Parathyroid adenoma (tissue), 2 donors: ENCODE measurements around the gene SAAL1.

Experiments used
- H2AFZ ChIP-seq: fragments of 300-600 bp; sonication (generic); one replicate; pipeline ENCODE4 v1.7.0; 2017; ENCODE audit warnings: antibody characterized with exemption, mild to moderate bottlenecking
- H3K27ac ChIP-seq: fragments of 300-600 bp; sonication (generic); one replicate; pipeline ENCODE4 v1.7.0; 2017
- H3K27me3 ChIP-seq: fragments of 300-600 bp; sonication (generic); one replicate; pipeline ENCODE4 v1.7.0; 2017; ENCODE audit warnings: low read length; ENCODE audit not compliant: control insufficient read depth, insufficient read depth
- H3K36me3 ChIP-seq: fragments of 300-600 bp; sonication (generic); one replicate; pipeline ENCODE4 v1.7.0; 2017; ENCODE audit warnings: low read length; ENCODE audit not compliant: control insufficient read depth, insufficient read depth
- H3K4me1 ChIP-seq: fragments of 300-600 bp; sonication (generic); one replicate; pipeline ENCODE4 v1.7.0; 2017; ENCODE audit warnings: control low read depth
- H3K4me2 ChIP-seq: fragments of 300-600 bp; sonication (generic); one replicate; pipeline ENCODE4 v1.7.0; 2017; ENCODE audit warnings: low read length
- H3K4me3 ChIP-seq: fragments of 300-600 bp; sonication (generic); one replicate; pipeline ENCODE4 v1.7.0; 2017; ENCODE audit warnings: low read depth, low read length
- H3K79me2 ChIP-seq: fragments of 300-600 bp; sonication (generic); one replicate; pipeline ENCODE4 v1.7.0; 2017; ENCODE audit warnings: control low read depth
- H3K9ac ChIP-seq: fragments of 300-600 bp; sonication (generic); one replicate; pipeline ENCODE4 v1.7.0; 2017; ENCODE audit warnings: mild to moderate bottlenecking
- H3K9me3 ChIP-seq: fragments of 300-600 bp; sonication (generic); one replicate; pipeline ENCODE4 v1.7.0; 2017; ENCODE audit warnings: low read length; ENCODE audit not compliant: control insufficient read depth
- CTCF ChIP-seq: fragments of 300-600 bp; sonication (generic); IDR thresholded peaks from one replicate; pipeline ENCODE4 v1.7.0; 2017; ENCODE audit warnings: antibody characterized with exemption, mild to moderate bottlenecking
- donor health status: primary hyperparathyroidism.

SAAL1 gene

GRCh38 chr11:18054511-18055103 is 51.3 kb downstream of the SAAL1 start:
- no peak overlapping the region for H3K4me2 ChIP-seq
- H3K4me3 ChIP-seq = no peak overlapping the region
- TF ChIP-seq CTCF = no peak
- H3K36me3 ChIP-seq = no peaks in the 10 kb centered on the region
- H3K4me1 ChIP-seq = no peaks in the 10 kb centered on the region
- no peaks in the 10 kb centered on the region for H3K9me3 ChIP-seq
- no peak overlapping the region for H2AFZ ChIP-seq
- H3K27ac ChIP-seq = no peak overlapping the region
- no peaks in the 10 kb centered on the region for H3K27me3 ChIP-seq
- H3K9ac ChIP-seq = no peak overlapping the region
- H3K79me2 ChIP-seq = no peaks in the 10 kb centered on the region

DNA sequence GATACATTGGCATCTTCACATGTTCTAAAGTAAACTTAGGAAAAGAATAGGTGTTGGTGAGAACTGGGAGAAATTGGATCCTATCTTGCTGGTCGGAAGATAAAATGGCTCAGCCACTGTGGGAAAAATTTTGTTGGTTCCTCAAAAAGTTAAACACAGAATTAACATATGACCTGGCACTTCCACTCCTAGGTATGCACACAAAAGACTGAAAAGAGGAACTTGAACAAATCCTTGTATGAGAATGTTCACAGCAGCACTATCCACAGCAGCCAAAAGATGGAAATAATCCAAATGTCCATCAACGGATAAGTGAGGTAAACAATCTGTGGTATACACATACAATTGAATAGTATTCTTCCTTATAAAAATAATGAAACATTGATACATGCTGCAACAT is 55.0 kb downstream of the SAAL1 start:
- TF ChIP-seq CTCF = no peak
- Histone ChIP-seq H3K4me2 (no peak overlapping the region), H3K79me2 (no peaks in the 10 kb centered on the region), H3K27ac (no peak overlapping the region), H3K27me3 (no peaks in the 10 kb centered on the region), H3K9ac (no peak overlapping the region), H3K9me3 (no peaks in the 10 kb centered on the region), H3K4me3 (no peak overlapping the region), H3K36me3 (no peaks in the 10 kb centered on the region), H2AFZ (no peak overlapping the region), H3K4me1 (no peaks in the 10 kb centered on the region)

GRCh38 chr11:18046116-18046777 is 59.6 kb downstream of the SAAL1 start, which contains the start of gene TPH1:
TSS of gene TPH1 (minus strand) at chr11:18046269. CDS start at chr11:18040762, 5,507 bp downstream.
- Histone ChIP-seq H3K9ac (no peak within 1 kb of the TSS), H3K27me3 (no peaks in the 10 kb centered on the region), H3K4me1 (no peaks in the 10 kb centered on the region), H3K27ac (no peak within 1 kb of the TSS), H3K79me2 (no peaks in the 10 kb centered on the region), H3K9me3 (no peaks in the 10 kb centered on the region), H3K36me3 (no peaks in the 10 kb centered on the region), H3K4me3 (no peak within 1 kb of the TSS), H2AFZ (no peak within 1 kb of the TSS), H3K4me2 (no peak within 1 kb of the TSS)
- no peak for TF ChIP-seq CTCF

DNA sequence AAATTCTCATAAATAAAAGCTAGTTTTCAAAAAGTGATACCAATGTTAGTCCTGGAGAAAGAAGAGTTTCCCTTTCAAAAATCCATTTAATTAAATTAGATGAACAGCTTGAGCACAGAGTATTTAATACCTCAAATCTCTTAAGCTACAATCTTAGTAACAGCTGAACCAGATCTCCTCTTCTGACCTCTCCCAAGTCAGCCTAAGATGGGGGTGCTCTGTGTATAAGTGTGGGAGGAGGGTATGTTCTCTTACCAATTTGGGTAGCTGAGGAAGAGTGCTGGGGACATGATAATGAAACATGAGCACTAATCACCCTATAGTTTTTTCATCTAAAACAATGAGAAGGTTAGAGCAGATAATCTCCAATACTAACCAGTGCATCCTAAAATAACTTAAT is 69.4 kb downstream of the SAAL1 start:
- H3K9ac ChIP-seq = no peak overlapping the region
- H3K79me2 ChIP-seq = no peaks in the 10 kb centered on the region
- no peak overlapping the region for H2AFZ ChIP-seq
- H3K36me3 ChIP-seq = no peaks in the 10 kb centered on the region
- TF ChIP-seq CTCF = no peak
- H3K4me3 ChIP-seq = no peak overlapping the region
- H3K4me1 ChIP-seq = no peaks in the 10 kb centered on the region
- no peaks in the 10 kb centered on the region for H3K9me3 ChIP-seq
- H3K27ac ChIP-seq = no peak overlapping the region
- no peak overlapping the region for H3K4me2 ChIP-seq
- H3K27me3 ChIP-seq = no peaks in the 10 kb centered on the region
